Astrocyte of the cerebellum (primary cell): ENCODE data around the gene AGAP6.
"Not testable (repeated sequence)": the region's sequence is repeated elsewhere in the genome, so short reads cannot be mapped to it uniquely, and the experiment has no call there.

Experiments used
- DNase-seq: peaks from one replicate; pipeline ENCODE4 v3.0.0-alpha.2; 2011; ENCODE audit warnings: low read depth
- H3K4me3 ChIP-seq: 2 replicates; pipeline ENCODE4 v1.5.1; 2011; ENCODE audit warnings: mild to moderate bottlenecking, low read depth, low read length, moderate library complexity
- in situ Hi-C: cut with HindIII; loops from 2 replicates; pipeline ENCODE4 v1.10.0; 2017; ENCODE audit warnings: low sequenced_read_pairs
- TF ChIP-seq, protein P1 (sequence below): IDR thresholded peaks from 2 replicates; pipeline ENCODE4 v1.5.1; 2012; ENCODE audit warnings: low read length, low read depth, moderate library complexity, mild to moderate bottlenecking; ENCODE audit errors: missing control alignments

AGAP6 gene

DNA sequence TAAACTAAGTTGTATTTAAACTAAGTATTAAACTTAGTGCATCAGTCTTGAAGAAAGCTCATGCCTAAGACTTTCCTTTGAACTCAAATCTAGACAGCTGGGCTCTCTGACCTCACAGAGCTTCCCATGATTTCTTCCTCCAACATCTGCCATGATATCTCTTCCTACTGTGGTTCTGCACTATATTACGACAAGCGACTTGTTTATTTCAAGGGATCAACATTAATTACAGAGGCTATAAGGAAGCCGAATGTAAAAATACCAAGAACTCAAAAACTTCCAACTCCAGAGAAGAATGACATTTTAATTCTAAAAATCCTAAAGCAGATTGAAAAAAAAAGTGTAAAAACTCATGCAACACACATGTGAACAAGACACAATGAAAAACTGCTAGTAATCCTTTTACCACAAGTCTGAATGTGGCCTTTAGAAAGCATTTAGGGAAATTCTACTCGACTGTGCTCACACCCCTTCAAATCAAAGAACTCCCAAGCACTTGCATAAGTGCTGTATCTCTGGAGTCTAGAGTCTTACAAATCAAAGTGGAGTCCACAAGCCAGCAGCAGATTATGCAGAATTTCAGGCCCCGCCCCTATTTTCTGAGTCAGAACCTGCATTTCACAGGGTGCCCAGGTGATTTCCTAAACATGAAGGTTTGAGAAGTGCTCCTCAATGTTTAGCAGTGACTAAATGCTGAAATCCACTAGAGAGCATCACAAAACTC, 56.9 kb downstream of the AGAP6 start:
- no peak for DNase-seq
- TF ChIP-seq, protein P1, sequence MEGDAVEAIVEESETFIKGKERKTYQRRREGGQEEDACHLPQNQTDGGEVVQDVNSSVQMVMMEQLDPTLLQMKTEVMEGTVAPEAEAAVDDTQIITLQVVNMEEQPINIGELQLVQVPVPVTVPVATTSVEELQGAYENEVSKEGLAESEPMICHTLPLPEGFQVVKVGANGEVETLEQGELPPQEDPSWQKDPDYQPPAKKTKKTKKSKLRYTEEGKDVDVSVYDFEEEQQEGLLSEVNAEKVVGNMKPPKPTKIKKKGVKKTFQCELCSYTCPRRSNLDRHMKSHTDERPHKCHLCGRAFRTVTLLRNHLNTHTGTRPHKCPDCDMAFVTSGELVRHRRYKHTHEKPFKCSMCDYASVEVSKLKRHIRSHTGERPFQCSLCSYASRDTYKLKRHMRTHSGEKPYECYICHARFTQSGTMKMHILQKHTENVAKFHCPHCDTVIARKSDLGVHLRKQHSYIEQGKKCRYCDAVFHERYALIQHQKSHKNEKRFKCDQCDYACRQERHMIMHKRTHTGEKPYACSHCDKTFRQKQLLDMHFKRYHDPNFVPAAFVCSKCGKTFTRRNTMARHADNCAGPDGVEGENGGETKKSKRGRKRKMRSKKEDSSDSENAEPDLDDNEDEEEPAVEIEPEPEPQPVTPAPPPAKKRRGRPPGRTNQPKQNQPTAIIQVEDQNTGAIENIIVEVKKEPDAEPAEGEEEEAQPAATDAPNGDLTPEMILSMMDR = no peak
- in situ Hi-C loops = no loop called here
- H3K4me3 ChIP-seq = no peak overlapping the region

DNA sequence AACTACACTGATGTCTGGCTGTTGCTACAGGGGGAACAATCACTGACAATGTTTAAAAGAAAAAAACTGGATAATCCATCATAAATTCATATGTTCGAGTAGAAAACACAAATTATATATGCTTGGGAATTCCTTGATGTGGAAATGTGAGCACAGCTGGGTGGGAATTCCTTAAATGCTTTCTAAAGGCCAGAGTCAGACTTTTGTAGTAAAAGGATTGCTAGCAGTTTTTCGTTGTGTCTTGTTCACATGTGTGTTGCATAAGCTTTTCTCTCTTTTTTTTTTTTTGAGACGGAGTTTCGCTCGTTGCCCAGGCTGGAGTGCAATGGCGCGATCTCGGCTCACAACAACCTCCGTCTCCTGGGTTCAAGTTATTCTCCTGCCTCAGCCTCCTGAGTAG, 58.3 kb downstream of the AGAP6 start:
- H3K4me3 ChIP-seq, in situ Hi-C loops, DNase-seq: not testable (repeated sequence)

DNA sequence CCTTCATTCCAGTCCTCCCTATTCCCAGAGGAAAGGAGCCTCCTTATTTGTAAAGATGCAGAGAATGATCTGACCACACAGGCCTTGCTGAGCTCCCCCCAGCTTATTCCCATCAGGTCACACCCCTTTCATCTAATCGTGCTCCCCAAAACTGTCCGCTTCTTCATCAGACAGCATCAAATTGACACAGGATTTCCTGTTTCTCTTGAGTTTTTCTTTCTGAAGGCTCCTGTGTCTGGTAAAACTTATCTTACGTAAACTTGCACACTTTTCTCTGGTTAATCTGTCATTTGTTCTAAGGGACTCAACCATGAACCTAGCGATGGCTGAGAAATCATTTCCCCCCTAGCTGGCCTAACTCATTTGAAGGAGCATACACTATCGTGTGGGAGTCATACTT, 59.4 kb downstream of the AGAP6 start:
- in situ Hi-C loops, DNase-seq, H3K4me3 ChIP-seq: not testable (repeated sequence)

DNA sequence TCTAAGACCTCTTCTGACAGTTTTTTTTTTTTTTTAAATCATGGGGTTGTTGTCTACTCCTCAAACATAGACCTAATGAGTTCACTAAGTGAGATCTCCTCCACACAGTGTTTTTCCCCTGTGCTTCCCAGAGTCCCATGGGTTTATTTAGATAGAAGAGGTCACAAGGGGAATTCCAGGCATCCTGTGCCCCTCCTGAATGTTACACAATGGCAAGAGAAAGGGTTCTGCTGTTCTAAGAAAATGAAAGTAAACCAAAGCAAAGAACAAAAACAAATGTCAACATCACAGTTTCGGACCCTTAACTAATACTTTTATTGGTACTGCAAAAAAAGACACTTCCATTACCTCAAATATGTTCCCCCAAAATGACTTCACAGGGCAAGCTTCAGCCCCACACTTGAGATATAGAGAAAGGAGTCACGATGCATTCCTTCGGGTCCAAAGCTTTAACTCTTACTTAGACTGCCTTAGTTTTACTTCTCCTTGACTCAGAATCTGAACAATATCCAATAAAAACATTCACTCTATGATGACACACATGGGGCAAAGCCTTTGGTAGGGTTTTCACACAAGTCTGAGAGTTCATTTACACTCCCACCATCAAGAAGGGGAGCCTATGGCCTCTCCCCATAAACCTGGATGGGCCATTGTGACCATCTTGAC, 63.9 kb downstream of the AGAP6 start:
- DNase-seq, in situ Hi-C loops, H3K4me3 ChIP-seq: not testable (repeated sequence)

DNA sequence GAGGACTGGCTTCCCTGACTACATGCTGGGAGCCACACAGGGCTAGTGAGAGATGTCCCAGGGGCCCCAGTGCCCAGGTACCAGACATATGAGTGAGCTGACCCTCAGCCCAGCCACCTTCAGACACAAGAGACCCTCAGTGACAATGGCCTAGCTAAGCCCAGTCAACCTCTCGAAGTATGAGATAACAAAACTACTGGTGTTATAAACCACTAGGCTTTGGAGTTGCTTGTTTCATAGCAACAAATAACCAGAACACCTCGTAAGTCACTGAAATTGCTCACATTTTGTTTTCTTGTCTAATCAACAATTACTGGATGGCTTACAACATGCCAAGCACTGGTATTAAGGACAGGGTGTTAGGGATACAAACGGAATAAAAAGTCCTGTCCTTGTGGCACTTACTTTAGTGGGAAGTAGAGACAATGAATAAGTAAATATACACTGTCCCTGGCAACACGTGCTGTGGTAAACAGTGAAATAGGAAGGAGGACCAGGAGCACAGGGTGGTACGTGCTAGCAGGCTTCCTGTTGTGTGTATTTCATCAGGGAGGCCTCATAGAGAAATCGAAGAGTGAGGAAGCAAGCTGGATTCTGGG, 64.7 kb downstream of the AGAP6 start:
- DNase-seq, in situ Hi-C loops, H3K4me3 ChIP-seq: not testable (repeated sequence)

DNA sequence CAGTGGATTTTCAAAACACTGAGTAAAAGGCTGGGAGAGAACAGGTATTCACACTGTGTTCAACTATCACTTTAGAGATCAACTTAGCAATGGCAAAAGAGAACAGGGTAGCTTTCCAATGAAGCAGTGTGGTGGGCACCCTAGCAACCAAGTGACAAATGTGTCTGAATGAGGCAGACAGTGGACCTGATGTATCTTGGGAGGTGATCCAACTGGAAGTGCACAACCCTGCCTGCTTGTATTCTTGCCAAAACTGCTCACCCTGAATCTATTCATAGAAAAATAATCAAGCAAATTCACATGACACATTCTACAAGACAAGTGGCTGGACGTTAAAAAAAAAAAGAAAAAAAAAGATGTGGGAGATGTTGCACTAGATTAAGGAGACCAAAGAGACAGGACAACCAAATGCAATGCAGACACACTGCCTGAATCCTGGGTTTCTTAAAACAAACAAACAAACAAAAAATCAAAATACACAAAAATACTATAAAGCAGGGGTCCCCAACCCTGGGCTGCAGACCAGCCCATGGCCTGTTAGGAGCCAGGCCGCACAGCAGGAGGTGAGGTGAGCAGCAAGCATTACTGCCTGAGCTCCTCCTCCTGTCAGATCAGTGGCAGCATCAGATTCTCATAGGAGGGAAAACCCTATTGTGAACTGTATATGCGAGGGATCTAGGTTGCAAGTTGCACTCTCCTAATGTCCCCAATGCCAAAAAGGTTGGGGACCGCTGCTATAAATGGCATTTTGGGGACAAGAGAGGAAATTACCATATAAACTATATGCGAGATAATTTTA, 67.5 kb downstream of the AGAP6 start:
- DNase-seq, in situ Hi-C loops, H3K4me3 ChIP-seq: not testable (repeated sequence)

DNA sequence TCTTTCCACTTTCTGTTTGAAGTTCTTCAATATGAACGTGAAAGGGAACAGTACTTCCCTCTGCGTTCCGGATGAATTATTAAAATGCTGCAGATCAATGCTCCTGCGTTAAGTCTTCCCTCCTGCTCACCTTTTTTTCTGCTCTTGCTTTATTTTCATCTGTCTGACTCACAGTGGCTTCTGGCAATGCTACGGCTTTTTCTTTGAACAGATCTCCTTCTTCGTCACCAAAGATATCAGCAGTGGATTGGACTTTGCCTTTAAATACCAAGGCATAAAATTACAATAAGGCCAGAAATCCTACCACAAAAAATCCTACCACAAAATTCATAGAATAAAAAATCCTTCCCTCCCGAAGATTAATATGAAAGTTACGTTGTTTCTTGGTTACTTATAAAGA, 68.4 kb downstream of the AGAP6 start:
- H3K4me3 ChIP-seq = not testable (repeated sequence)

DNA sequence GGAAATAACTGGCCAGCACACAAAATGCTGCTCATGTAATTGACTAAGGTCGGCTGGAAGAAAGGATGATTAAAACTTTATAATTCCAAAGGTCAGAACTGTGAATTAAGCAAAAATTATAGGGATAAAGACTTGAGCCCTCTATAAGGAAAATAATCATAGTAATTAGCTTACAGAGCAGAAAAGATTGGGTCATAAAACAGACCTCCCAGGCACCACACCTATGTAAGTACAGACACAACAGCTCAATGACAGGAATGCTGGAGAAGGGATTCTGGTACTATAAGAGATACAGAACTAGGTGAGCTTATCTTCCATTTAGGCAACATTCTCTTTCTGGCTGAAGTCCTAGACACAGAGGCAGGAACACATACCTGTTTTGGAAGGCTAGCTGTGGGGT, 70.5 kb downstream of the AGAP6 start:
- DNase-seq, in situ Hi-C loops, H3K4me3 ChIP-seq: not testable (repeated sequence)

More for the DNA sequence above, 68.4 kb downstream of the AGAP6 start:
- in situ Hi-C loops, DNase-seq: not testable (repeated sequence)

DNA sequence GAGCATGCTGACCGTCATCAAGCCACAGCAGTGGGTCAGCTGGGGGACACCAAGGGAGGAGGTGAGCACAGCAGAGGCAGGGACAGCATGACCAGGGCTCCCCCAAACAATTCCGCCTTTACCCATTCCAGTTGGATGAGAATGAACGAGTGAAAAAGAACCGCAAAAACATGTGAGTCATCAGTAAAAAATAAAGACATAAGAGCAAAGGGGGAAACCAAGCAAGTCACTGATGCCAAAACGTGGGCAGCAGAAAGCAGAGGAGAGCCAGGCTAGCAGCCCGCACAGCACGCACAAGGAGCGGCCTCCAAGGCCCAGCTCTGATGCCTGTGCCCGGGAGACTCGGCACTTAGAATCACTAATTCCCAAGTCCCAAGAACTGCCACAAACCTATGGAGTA, 71.7 kb downstream of the AGAP6 start:
- DNase-seq, H3K4me3 ChIP-seq, in situ Hi-C loops: not testable (repeated sequence)
